ENCODE results near the gene VPS9D1. TPM values are rescaled to one million over a fixed set of nuclear protein-coding genes. Genes with fewer than 3 reads are reported as not detected.
"Not testable (repeated sequence)": the region's sequence is repeated elsewhere in the genome, so short reads cannot be mapped to it uniquely, and the experiment has no call there.

The VPS9D1 gene
- total RNA-seq, 2 donors from 2014 or later = 9.5 to 18.3 TPM

- Histone ChIP-seq H3K27ac (no peak overlapping the region), H3K4me1 (ENCODE audit: control insufficient read depth in 1 of 2, low read depth in 2 of 2) (peaks cover 9 to 13% of the 10 kb centered on the region in 2 donors), H3K9me3 (no peaks in the 10 kb centered on the region), H3K27me3 (replicated peaks; ENCODE audit: insufficient read depth) (no peaks in the 10 kb centered on the region), H3K36me3 (peaks cover 13% of the 10 kb centered on the region), H3K4me3 (no peak overlapping the region)
- DNase-seq (ENCODE audit: low spot score) (no peak), ATAC-seq (ENCODE audit: insufficient number of reproducible peaks, low FRiP score, low read depth) (no peak)
- TF ChIP-seq CTCF (IDR thresholded peaks at IDR 0.05) = no peak
These were observed 24.6 kb downstream of the VPS9D1 start for GRCh38 chr16:89695875-89696669.

GRCh38 chr16:89695086-89695874 lies 25.4 kb downstream of the VPS9D1 start:
- Histone ChIP-seq H3K9me3 (no peaks in the 10 kb centered on the region), H3K4me3 (no peak overlapping the region), H3K27me3 (replicated peaks; ENCODE audit: insufficient read depth) (no peaks in the 10 kb centered on the region), H3K36me3 (peaks cover 14% of the 10 kb centered on the region), H3K27ac (no peak overlapping the region), H3K4me1 (ENCODE audit: control insufficient read depth in 1 of 2, low read depth in 2 of 2) (peaks cover 3 to 6% of the 10 kb centered on the region in 2 donors)
- TF ChIP-seq CTCF (IDR thresholded peaks at IDR 0.05) = no peak
- DNase-seq (ENCODE audit: low spot score) = no peak
- no peak for ATAC-seq (ENCODE audit: insufficient number of reproducible peaks, low FRiP score, low read depth)

GRCh38 chr16:89694784-89695085 lies 26.0 kb downstream of the VPS9D1 start:
- ATAC-seq (ENCODE audit: insufficient number of reproducible peaks, low FRiP score, low read depth); H3K9me3 ChIP-seq; H3K27me3 ChIP-seq (replicated peaks; ENCODE audit: insufficient read depth); H3K4me1 ChIP-seq (ENCODE audit: control insufficient read depth in 1 of 2, low read depth in 2 of 2); H3K4me3 ChIP-seq; DNase-seq (ENCODE audit: low spot score); H3K27ac ChIP-seq: not testable (repeated sequence)
- peaks cover 14% of the 10 kb centered on the region for H3K36me3 ChIP-seq

- H3K36me3 ChIP-seq = peaks cover 14% of the 10 kb centered on the region
These were observed 26.5 kb downstream of the VPS9D1 start for GRCh38 chr16:89693931-89694783.

GRCh38 chr16:89693289-89693731 lies 27.4 kb downstream of the VPS9D1 start:
- no peaks in the 10 kb centered on the region for H3K27me3 ChIP-seq (replicated peaks; ENCODE audit: insufficient read depth)
- H3K4me3 ChIP-seq = no peak overlapping the region
- H3K4me1 ChIP-seq (ENCODE audit: control insufficient read depth in 1 of 2, low read depth in 2 of 2) = no peaks in the 10 kb centered on the region
- peaks cover 14% of the 10 kb centered on the region for H3K36me3 ChIP-seq
- no peak for TF ChIP-seq CTCF (IDR thresholded peaks at IDR 0.05)
- no peak overlapping the region for H3K27ac ChIP-seq
- H3K9me3 ChIP-seq = no peaks in the 10 kb centered on the region
- ATAC-seq (ENCODE audit: insufficient number of reproducible peaks, low FRiP score, low read depth) (no peak), DNase-seq (ENCODE audit: low spot score) (no peak)

More at GRCh38 chr16:89693931-89694783, 26.5 kb downstream of the VPS9D1 start:
- TF ChIP-seq CTCF (IDR thresholded peaks at IDR 0.05) = no peak
- Histone ChIP-seq H3K4me1 (ENCODE audit: control insufficient read depth in 1 of 2, low read depth in 2 of 2) (no peaks in the 10 kb centered on the region), H3K27me3 (replicated peaks; ENCODE audit: insufficient read depth) (no peaks in the 10 kb centered on the region), H3K27ac (no peak overlapping the region), H3K9me3 (no peaks in the 10 kb centered on the region), H3K4me3 (no peak overlapping the region)
- ATAC-seq (ENCODE audit: insufficient number of reproducible peaks, low FRiP score, low read depth) (no peak), DNase-seq (ENCODE audit: low spot score) (no peak)

All from thoracic aorta (tissue), 2 donors.